DMS53 treated with DMSO at 0.1 percent for 48 hours (cell line): ENCODE measurements around the gene WNT3.

Experiments used
- DNase-seq: peaks from one replicate; lab custom pipeline; 2025; ENCODE audit not compliant: unreplicated experiment; lab: John Stamatoyannopoulos, UW

WNT3 gene

DNA sequence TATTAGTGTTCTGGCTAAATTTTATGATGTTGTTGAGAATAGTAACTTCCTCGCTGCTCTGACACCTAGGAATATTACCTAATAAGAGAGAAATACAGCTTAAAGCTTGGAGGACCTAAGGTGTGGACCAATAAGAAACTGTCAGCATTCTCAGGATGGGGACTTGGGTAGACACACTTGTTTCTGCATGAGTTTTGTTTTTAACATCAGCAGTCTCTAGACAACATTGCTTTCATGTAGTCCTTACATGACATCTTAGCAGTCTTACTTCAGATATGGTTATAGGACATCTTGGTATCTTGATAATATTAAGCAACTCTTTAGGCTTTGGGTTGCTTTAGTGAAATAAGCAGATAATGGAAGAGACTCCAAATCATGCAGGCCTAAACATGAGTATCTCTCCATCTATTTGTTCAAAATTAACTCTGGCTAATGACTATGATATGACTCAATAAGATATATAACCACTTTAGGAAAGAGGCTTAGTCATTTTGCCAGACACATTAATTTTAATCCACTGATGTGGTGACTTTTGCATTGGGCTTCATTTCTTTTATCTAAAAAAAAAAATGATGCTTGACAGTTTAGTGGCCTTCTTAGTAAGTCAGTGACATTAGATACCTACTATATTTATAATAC lies 84.5 kb downstream of the WNT3 start:
- no peak for DNase-seq

DNA sequence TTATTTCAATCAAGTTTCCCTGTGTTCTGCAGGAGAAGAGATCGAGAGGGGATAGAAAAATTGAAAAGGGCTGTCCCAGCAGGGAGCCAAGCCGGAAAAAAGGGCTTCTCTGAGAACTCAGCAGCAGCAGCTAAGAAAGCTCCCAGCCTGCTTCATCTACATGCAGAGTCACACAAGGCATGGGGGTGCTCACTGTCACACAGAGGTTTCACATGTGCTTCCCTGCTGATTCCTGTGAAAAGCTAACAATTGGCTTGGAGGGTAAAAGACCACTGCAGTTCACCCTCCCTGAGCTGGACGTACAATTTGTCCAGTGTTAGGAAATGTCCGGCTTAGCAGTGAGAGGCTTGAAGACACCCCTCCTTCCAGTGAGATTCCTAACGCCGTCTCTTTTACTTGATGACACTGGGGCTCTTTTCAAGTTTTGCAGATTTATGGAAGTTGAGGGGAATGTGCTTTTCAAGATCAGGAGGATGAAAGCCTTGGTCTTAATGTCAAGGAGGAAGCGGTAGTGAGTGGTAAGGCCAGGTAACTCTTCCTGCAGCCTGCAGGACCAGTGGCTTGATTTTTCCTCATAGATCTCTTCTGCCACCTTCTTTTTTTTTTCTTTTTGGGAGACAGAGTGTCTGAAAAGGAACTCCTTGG lies 85.6 kb downstream of the WNT3 start:
- no peak for DNase-seq

DNA sequence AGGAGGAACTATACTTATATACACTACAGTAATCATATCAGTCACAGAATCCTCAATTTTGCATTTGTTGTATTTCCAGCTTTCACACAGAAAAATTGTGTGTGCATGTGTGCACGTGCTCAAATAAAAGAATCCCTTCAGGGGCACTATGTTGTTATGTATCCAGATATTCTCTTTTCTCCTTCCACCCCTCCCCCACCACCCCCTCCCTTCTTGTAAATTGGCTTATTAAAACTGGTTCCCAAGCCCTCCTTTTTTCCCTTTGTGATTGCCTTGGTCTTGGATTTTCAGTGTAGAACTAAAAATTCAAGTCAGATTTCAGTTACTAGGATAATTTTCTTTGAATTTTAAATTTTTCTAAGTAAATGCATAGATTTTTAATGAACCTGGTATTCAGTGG lies 86.3 kb downstream of the WNT3 start:
- DNase-seq = no peak

DNA sequence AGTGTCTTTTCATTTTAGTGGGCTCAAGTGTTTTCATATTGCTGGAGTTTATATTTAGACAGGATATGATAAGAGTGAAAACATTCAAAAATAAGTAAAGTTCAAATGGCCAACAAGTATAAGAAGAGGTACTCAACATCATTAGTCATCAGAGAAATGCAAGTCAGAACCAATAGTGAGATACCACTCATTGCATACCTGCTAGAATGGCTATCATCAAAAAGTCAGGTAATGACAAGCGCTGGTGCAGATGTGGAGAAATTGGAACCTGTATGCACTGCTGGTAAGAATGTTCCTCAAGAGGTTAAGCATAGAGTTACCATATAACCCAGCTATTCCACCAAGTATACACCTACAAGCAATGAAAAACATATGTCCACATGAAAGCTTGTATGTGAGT lies 87.8 kb downstream of the WNT3 start:
- peak; percentile 4 for DNase-seq

DNA sequence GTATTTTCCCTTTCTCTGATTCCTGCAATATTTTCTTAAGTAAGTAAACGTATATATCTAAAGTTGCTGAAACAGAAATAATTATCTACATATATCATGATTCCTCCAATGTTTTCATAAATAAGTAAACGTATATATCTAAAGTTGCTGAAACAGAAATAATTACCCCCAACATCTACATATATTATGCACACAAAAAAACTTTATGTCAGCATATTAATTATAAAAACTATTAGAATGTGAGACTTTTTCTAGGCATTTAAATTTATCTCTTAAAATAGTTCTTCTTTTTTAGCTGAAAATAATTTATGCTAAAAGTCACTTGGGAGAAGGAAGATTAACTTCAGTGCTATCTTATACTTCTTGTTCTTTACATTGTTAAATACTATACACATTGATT lies 88.5 kb downstream of the WNT3 start:
- DNase-seq = no peak

DNA sequence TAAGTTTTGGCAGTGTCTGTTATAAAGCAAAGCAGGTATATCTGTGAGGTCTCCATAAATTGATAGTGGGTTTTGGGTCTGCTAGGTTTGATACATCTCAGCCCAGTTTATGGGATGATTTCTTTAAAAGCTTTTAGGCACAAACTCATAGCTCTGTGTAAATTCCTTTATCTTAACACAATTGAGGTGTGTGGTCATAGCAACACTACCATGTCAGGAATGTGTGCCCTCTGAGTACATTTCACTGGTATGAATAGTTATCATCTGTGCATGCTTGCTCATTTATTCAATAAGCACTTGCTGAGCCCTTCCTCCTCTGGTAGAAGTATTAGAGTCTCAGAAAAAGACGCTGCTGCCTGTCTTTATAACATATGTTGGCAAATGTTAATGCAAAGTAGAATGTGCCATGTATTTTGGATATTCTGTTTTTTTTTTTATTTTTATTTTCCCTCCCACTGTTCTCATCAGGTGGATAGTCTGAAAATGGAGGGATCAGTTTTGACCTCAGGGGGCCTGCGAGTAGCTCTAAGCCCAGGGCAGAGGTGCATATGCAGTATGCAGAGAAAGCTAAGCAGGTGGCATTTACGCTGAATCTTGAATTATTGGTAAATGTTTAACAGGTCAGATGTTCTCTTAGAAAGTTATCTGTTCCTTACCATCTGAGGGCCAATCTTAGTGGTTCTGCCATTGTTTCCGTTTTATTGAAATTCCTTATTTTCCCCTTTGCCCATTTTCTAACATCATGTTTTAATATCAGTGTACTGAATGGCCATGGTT lies 90.7 kb downstream of the WNT3 start:
- no peak for DNase-seq

DNA sequence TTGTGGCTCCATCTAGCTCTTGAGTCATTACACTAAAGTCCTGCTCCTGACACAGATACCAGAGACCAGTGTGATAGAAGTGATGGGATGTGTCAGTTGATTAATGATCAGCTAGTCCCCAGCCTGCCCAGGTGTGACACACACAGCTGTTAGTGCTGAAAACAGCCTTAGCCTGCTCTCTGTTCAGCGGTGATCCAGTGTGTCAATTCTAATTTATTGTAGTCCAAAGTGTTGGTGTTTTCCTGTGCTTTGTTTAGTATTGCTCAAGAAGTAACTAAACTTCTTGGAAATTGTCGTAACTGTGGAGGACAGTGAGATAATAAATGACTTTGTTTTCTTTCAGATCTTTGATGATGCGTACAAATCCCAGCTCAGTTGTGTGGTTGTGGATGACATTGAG lies 92.3 kb downstream of the WNT3 start:
- no peak for DNase-seq

DNA sequence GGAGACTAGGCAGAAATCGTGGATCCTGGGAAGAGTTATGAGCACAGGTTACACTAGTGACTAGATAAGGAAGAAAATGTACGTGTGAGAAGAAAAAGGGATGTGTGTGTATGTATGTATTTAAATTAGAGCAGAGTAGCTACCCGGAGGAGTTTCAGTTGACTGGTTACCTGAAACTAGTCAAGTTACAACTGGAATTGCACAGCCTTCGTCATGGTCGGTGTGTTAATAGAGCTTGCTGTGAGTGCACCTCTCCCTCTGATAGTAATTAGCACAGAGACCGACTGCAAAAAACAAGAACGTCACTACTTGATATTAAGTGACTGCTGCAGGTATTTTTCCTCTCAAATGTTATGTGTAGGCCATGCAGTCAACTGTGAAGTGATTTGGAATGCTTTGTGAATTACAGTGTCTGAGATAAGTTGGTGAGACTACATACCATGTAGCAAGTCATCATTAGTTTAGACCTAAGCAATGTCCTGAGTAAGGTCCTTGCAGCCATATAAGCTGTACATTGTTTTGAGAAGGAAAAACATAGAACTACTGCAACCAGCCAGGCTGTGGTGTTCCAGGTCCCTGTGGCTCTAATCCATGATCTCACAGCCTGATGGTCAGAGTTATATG lies 95.7 kb downstream of the WNT3 start:
- DNase-seq = no peak

DNA sequence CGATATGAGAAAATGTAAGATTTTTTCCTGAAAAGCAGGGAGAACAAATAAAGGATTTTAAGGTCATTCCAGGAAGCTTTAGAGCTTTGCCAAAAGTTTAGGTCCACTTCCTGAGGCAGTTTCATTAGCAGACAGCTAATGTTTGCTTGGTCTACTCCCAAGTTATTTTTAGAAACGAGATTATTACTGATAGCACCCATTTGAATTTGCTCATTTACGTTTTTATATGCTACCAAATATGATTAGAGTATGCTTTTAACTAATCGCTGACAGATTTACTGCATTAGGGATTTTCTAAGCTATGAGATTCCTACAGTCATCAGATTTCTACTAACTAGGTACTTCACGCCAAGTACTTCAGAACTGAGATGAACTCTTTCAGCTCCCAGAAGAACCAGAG lies 98.1 kb downstream of the WNT3 start:
- no peak for DNase-seq

DNA sequence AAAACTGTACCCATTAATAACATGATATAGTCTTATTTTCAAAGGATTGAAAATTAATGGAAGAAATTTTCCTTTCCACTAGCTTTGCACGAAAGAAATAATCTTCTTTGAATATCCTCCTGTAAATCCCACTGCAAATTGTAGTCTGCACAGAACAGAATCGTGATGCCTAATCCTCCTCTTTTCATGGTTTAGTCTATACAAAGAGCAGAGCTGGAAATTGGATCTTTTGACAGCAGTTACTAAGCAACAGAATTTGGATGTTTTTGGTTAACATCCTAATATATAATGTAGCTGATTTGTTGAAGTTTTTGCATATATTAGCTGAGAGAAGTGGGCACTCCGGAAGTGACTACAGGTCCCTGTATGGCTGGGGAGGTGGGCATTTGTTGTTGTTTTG lies 98.6 kb downstream of the WNT3 start:
- no peak for DNase-seq

DNA sequence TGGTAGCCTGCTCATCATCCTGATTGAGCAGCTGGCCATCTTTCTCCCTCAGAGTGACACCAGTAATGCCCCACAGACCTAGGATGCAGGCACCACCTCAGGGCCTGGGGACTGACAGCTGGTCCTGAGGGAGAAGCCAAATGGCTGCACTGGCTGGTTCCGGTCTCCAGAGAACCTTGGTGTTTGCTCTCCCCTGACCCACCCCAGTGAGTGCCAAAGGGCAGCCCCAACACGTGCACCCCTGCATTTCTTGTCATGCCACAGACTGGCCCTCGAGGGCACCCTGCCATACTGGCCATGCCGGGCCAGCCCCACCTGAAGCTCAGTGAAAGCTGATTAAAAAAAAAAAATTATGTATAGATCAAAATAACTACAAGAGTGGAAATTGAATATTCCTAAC lies 100.5 kb downstream of the WNT3 start:
- DNase-seq = no peak
